Measurements from ENCODE around the gene SSUH2. TPM values are rescaled to one million over a fixed set of nuclear protein-coding genes. Genes with fewer than 3 reads are reported as not detected.

The SSUH2 gene
- total and polyA plus RNA-seq, 2 of the 13 experiments (the other 11 are each of a cell fraction or from before 2014, with no cell fraction given) = 38.1 to 136 TPM

- TF ChIP-seq ZNF574 (CRISPR knock-in tag; IDR thresholded peaks at IDR 0.05) (peak; percentile 75), ZNF7 (CRISPR knock-in tag; IDR thresholded peaks at IDR 0.05) (no peak), FUBP1 (CRISPR knock-in tag; IDR thresholded peaks at IDR 0.05; ENCODE audit: borderline replicate concordance) (no peak), ZNF737 (CRISPR knock-in tag; IDR thresholded peaks at IDR 0.05; ENCODE audit: borderline replicate concordance) (no peak), HOXA5 (CRISPR knock-in tag; IDR thresholded peaks at IDR 0.05) (peak; percentile 62; the same call in 1 of the 2 replicates), WIZ (CRISPR knock-in tag; IDR thresholded peaks at IDR 0.05) (0 out of 2 replicates have a peak, but pooled peaks have one; percentile 46), TGIF2 (CRISPR knock-in tag; IDR thresholded peaks at IDR 0.05) (no peak), GZF1 (CRISPR knock-in tag; IDR thresholded peaks at IDR 0.05) (no peak), PHF20 (CRISPR knock-in tag; IDR thresholded peaks at IDR 0.05) (peak; percentile 52), ZNF205 (CRISPR knock-in tag; IDR thresholded peaks at IDR 0.05) (no peak), U2AF1 (optimal IDR thresholded peaks at IDR 0.05; ENCODE audit: low read depth, low read length) (no peak), SRY (CRISPR knock-in tag; IDR thresholded peaks at IDR 0.05) (0 out of 2 replicates have a peak, but pooled peaks have one; percentile 35), MAZ (IDR thresholded peaks at IDR 0.05; ENCODE audit: borderline replicate concordance, low read depth, low read length) (no peak), MAZ (CRISPR knock-in tag; IDR thresholded peaks at IDR 0.05; ENCODE audit: low read depth) (no peak), DNMT1 (CRISPR knock-in tag; IDR thresholded peaks at IDR 0.05) (0 out of 2 replicates have a peak, but pooled peaks have one; percentile 75), ZNF607 (CRISPR knock-in tag; IDR thresholded peaks at IDR 0.05; ENCODE audit: borderline replicate concordance) (peak; percentile 59; the same call in 1 of the 2 replicates), LBX2 (CRISPR knock-in tag; IDR thresholded peaks at IDR 0.05; ENCODE audit: borderline replicate concordance) (no peak), ARID3A (IDR thresholded peaks at IDR 0.05; ENCODE audit: low read depth, low read length) (peak; percentile 61; the same call in 1 of the 2 replicates)
- TF ChIP-seq, protein P1, sequence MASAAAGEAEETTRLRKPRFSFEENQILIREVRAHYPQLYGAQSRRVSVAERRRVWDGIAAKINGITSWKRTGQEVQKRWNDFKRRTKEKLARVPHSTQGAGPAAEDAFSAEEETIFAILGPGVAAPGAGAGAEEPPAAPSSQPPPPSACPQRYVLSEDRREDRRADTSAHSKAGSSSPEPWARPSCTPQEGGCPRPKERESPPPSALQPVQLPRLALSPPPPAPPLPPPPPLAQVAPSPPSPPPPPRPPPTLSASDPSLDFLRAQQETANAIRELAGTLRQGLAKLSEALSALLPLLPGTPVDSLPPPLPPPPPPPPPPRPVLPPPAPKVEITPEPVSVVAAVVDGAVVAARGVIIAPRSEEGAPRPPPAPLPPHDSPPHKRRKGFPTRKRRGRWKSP (CRISPR knock-in tag; IDR thresholded peaks at IDR 0.05) = peak; percentile 55; the same call in 1 of the 2 replicates
- TF ChIP-seq, protein P2, sequence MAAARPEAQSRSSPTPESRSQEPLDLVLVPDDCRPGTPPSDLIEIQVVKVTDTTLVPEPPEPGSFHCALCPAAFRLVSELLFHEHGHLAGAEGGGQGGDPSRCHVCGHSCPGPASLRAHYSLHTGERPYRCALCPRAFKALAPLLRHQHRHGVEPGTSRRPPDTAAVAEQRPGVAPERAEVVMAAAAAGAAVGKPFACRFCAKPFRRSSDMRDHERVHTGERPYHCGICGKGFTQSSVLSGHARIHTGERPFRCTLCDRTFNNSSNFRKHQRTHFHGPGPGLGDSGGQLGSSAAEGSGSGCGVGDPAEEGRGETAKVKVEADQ (CRISPR knock-in tag; IDR thresholded peaks at IDR 0.05; ENCODE audit: borderline replicate concordance) = no peak
Observed at GRCh38 chr3:8651418-8652323, 7.1 kb upstream of the SSUH2 start (continued).

Data from HepG2 (cell line).